COLO668 (cell line): Measurements from ENCODE around the gene ANK2.
A peak's percentile ranks its signal among the peaks of the same experiment; 100 is the strongest.

Experiments used
- DNase-seq: peaks from one replicate; lab custom pipeline; 2025; ENCODE audit not compliant: unreplicated experiment; lab: John Stamatoyannopoulos, UW

Gene ANK2

DNA sequence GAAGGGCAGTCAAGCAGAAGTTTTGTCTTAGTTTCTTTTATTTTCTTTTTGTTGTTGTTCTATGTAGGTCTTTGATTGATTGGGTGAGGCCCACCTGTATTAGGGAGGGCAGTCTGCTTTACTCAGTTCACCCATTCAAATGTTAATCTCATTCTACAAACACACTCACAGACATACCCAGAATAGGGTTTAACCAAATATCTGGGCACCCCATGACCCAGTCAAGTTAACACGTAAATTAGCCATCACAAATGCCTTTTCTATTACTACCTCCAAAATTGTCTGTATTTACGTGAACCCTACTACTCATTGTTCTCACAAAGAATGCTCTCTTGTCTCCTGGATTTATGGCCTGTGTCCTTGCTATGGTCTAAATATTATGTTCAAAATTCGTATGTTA, 339.7 kb downstream of the ANK2 start:
- DNase-seq, result no peak

DNA sequence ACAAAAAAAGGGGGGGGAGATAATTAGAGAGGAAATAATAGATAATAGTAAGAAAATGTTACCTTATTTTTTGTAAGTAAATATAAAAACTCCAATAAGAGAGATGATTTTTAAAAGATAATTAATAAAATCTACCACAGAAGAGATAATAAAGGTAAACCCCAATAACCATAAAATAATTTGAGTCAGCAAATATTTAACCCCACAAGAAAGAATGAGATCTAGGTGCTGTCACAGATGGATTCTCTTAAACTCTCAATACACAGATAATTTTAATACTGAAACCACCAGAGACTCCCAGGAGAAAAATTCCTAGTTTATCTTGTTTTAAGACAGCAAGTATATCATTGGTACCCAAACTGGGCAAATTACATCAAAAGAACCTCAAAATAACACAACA, 341.4 kb downstream of the ANK2 start:
- no peak for DNase-seq

DNA sequence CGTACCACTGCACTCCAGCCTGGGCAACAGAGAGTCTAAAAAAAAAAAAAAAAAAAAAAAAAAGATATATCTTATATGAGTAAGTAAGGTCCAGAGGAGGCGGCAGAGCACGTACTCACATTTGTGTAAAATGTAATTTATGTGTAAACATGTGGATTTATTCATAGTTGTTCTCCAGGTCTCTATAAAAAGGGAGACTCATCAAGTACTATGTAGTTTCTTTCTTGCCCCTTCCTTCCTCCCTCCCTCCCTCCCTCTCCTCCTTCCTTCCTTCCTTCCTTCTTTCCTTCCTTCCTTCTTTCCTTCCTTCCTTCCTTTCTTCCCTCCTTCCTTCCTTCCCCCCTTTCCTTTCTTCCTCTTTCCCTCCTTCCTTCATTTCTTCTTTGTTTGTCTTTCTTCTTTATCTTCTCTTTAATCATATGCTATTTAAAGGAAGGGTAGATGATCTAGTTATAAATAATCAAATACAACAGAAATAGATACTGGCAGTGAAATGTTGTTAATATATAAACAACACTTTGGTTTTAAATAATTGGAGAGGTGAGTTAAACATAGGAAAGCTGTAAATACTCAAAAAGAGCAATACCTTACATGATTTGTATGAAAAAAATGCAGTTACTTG, 344.8 kb downstream of the ANK2 start:
- DNase-seq, result no peak

DNA sequence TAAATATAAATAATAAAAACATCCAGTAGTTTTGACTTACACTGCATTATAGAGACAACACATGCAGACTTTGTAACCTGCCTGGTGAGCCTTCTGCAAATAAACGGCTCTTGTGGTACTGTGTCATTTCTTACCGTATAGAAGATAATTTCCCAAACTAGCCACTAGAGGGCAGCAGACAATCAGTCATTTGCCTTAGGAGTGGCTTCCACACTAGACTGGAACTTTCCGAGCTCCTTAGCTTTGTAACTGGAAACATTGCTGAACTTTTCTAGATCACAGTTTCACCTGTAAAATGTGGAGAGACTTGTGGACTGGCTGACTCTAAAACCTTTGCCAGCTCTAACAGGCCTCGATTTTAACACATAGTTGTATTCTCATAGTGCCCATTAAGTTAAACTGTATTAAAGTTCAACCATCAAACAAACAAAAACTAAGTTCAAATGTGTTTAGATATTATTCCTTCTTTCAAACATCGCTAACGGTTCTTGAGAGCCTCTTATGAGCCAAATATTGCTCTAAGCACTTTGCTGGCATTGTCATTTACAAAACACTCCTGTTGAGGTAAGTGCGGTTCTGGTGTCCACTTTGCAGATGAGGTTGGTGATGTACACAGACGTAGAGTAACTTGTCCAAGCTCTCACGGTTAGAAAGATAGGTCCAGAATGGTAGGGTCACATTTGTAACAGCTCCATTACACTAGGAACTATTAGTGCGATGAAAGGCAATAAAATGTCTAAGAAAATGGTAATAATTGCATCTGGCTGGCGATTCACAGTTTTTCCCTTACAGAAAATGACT, 345.5 kb downstream of the ANK2 start:
- DNase-seq, result peak; percentile 63

DNA sequence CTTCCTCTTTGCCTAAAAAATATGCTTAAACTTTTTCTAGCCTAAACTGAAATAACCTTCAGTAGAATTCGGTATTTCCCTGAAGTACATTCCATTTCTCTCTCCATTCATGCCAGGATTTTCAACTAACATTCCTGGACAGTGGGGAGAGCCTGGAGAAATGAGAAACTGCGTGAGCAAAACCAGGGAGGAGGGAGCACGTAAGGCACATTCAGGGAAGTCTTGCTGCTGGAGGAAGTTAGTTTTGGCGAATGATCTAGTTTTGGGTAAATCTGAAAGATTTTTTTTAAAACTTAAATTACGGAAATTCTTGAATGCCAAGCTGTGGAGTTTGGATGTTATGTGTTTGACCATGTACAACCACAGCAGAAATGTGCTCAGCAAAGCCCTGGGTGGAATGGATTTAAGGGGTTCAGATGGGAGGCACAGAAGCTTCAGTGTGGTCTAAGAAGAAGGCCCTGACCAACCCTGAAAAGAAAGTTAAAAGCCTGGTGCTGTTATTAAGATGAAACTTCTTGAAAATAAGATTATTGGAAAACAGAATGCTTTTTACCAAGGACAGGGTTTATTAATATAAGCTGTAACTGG, 347.8 kb downstream of the ANK2 start:
- no peak for DNase-seq

DNA sequence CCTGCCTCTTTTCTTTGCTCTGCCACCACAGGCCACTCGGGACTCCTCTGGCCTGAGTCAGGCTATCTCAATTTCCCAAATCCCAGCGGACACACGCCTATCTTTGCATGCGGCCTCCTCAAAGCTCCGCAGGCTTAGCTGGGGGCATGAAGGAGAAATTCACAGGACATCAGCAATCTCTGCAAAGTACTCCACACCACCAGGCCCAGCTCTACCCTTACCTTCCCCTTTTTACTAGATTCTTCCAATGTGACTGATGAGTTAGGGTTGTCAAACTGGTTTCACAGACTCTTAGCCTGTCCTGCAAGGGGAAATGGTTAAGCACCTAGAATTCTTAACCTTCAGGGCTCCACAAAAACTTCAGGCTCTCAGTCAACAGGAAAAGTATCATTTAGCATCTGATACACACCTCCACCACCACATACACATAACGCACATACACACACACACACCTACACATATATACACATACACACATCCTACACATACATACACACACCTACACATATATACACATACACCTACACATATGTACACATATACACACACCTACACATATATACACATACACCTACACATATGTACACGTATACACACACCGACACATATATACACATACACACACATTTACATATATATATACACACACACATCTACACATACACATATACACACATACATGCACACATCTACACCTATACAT, 349.1 kb downstream of the ANK2 start:
- DNase-seq, result no peak

DNA sequence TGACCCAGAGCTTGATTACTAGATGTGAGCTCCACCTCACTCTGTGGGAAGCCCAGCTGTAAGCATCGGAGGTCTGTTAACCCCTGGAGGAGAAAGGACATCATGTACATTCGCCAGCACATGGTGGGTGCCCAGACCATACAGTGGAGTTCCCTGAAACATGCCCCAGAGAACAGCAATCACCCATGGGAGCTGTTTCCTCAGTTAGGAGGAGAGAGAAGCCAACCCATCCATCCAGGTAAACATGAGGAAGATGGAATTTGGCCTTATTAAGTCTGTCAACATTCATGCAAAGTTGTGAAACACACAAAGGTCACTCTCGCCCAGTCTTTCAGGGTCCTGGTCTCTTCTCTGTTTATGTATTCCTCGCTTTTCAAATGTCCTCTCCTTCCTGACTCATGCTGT, 354.7 kb downstream of the ANK2 start:
- no peak for DNase-seq

DNA sequence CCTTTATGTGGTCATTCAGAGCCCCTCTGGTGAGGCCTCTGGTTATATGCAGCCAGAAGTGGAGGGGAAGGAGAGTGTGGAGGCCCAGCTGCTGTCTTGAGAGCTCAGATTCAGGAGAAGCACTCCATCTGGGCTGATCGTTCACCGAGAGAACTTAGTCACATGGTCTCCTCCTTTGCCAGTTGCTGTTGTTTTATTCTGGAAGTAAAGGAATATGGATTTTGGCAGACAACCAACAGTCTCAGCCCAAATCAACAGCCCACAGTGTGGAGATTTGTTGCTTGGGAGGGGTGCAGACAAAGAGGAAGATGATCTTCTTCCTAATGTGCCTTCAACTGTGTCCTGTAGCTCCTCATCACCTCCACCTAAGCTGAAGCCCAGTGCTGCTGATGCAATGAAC, 355.4 kb downstream of the ANK2 start:
- no peak for DNase-seq

DNA sequence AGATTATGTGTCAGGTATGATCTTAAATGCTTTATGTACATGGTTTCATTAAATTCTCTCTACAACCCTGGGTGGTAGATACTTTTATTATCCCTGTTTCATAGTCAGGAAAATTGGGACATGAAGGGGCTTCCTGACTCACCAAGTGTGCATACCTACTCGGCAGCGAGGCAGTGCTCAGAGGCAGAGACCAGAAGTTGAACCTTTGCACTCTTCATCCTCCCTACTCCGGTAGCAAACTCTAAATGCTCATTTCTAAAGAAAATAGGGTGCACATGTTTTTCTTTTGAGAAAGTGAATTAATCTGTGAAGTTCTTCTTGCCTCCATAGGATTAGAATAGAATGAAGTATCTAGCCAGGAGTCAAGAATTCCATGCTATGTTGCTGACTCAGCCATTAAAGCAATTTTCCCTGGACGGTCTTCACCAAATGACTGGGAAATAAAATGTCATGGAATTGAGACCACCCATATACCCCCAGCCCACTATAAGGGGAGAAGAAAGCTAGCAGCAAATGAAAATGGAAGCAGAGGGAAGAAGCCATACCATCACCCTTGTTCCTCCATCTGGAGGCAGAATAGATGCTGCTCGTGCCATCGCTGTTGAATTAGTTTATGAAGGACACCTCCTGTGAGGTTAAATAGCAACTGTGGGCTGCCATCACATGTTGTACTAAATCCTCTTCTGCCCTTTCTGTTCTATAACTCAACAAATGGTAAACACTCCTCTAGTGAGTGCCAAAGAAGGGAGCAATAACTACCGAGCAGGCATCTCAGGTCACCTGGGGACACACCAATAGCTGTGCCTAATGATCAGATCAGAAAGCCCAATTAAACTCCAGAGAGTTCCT, 356.6 kb downstream of the ANK2 start:
- DNase-seq, result no peak

DNA sequence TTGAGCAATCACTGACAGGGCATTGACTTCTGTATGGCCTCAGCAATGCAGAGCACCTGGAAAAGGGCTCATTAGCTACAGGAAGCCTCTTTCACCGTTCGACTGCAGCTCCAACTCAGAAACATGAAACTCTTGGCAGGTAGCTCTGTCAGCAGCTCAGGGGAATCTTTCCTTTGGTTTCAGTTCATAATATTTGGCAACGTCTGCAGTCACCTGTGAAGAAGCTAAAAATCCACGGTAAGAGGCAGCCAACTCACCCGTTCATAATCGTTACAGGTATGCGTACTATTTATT, 357.2 kb downstream of the ANK2 start:
- peak; percentile 18 for DNase-seq

DNA sequence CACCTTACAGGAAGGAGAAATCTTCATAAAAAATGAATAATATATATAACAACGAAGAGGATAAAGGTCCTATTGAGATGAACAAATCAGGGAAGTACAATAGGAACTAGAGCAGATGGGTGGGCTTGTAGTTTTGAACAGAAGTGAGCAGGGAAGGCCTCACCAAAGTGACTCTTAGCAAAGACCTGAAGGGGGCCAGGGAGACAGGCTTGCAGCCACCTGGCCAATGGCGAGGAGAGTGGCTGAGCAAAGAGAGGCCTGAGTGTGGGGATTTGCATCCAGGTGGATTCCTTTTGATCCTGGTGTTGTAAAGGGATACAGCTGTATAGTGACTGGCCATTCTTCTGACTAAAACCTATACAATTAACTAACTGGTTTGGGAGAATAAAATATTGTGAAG, 358.0 kb downstream of the ANK2 start:
- peak; percentile 56 for DNase-seq

DNA sequence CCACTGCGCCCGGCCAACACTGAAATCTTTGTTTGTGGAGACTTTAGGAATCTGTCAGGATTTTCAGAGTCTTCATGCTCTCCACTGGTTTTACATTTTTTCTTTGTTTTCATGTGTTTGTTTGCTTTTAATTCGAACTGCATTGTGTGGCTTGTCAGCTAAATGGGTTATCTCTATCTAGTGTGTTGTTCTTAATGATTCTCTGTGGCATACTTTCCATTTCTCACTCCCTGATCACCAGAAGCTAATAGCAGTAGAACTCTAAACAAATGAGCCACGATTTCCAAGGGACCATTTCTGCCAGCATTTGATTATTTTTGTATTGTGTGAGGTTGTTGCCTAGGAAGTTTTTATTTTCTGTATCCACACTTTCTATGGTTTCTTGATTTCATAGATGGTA, 359.7 kb downstream of the ANK2 start:
- DNase-seq, result no peak

DNA sequence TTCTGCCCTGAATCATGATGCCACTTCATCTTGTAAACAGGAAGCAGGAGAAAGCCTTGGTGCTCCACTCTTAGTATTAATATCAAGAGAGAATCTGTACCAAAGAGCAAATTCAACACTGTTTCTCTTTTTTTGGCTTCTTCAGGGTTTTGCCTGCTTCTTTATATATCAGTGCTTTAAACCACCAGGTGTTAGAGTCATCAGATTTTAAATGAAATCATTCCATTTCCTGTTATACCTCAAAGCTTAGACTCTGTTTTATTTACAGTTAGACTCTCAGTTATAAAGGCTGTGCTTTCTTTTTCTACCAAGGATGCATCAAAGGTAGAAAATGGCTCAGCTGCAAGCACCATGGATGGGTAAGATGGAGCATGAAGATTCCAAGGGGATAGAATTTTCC, 361.2 kb downstream of the ANK2 start:
- DNase-seq, result no peak

DNA sequence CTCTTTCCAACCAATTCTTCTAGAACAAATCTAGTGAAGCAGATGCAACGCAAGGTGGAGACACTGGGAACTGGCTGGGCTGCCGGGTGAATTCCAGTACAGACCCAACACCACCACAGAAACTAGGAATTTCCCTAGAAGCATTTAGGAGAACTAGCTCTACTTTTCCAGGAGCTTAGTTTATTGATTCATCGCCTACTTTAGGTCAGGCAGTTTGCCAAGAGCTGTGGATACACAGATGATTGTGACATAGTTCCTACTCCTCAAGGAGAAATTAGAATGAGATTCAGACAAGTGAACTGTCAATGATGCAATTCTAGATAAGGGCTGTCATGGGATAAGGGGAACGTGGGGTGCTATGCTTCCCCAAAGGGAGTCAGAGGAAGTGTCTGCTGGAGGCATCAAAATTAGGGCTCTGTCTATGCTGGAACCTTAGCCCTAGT, 362.1 kb downstream of the ANK2 start:
- no peak for DNase-seq

DNA sequence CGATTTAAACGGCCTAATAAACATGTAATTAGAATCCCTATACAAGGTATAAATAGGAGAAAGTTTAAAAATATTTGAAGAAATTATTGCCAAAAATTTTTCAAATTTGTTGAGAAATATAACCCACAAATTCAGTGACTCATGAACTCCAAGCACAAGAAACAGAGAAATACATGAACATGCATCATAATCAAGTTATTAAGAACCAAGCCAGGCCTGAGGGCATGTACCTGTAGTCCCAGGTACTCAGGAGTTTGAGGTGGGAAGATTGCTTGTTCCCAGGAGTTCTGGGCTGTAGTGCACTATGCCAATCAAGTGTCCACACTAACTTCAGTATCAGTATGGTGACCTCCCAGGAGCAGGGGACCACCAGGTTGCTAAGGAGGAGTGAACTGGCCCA, 370.2 kb downstream of the ANK2 start:
- DNase-seq, result no peak

DNA sequence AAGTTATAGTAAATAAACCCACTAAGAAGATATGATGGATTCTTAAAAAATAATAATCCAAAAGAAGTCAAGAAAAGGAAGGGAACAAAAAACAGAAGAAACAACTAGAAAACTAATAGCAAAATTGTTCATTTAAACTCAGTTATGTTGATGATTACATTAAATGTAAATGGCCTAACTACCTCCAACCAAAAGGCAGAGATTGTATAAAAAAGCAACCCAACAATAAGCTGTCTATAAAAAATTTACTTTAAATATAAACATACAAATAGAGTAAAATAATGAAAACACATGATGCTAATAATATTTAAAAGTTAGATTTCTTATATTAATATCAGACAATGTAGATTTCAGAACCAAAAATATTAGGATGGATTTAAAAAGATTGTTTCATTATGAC, 371.5 kb downstream of the ANK2 start:
- DNase-seq, result no peak

DNA sequence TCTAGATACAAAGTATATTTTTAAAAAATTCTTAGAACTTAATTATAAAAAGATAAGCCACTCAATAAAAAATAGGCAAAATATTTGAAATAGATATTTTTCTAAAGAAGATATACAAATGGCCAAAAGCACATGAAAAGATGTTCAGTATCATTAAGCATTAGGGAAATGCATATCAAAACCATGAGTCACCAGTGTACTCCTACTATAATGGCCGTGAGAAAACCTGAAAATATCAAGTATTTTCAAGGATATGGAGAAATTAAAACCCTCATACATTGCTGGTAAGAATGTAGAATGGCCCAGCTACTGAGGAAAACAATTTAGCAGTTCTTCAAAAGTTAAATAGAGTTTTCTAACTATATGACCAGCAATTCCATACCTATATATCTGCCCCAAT, 374.2 kb downstream of the ANK2 start:
- DNase-seq, result no peak

DNA sequence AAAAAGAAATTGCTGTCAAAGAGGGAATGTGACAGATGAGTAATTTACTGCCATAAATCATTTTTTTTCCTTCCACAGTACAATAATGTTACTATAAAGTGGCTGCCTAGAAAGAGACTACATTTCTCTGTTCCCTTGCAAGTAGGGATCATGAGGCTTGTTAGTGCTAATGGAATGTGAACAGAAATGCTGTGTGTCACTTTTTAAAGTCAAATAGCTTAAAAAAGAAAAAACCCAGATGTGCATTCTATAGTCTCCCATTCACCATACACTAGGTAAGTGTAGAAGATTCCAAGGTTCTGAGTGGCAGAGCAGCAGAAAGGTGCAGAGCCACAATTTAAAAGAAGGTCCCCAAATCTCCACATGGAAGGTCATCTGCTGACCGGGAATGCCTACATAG, 383.7 kb downstream of the ANK2 start:
- DNase-seq, result no peak
